ENCODE measurements around the gene ARHGAP32.
A peak's percentile ranks its signal among the peaks of the same experiment; 100 is the strongest.

Gene ARHGAP32

DNA sequence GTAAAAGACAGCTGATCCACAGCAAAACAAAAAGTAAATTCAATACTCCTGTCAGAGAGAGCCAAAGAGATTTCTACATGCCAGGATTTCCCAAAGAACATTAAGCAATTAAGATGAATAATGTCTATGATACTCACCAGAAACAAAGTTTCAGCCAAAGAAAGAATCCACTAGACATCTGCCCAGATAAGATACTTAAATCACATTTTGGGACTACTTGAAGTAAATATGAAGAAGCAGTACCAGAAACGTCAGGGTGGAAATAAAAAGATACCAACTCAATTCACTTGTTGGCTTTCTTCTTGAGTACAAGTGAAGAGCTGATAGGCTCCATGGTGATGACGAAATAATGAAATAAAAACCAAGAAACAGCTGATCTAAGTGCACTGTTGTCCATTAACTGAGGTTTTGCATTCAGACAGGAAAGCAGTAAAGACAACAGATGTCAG, 31.6 kb upstream of the ARHGAP32 start:
- DNase-seq (ENCODE audit: insufficient read length, low spot score) (no peak), FAIRE-seq (no peak)
- TF ChIP-seq POU2F2 (IDR thresholded peaks at IDR 0.05; ENCODE audit: low read depth, low read length) (no peak), POLR2AphosphoS5 (IDR thresholded peaks at IDR 0.05; ENCODE audit: low read depth, low read length) (no peak), POLR2A (IDR thresholded peaks at IDR 0.05; ENCODE audit: low read depth, low read length) (no peak), SPI1 (IDR thresholded peaks at IDR 0.05; ENCODE audit: low read depth, low read length) (no peak), PAX5 (IDR thresholded peaks at IDR 0.05; ENCODE audit: insufficient read depth, low read length, severe bottlenecking) (no peak), TAF1 (IDR thresholded peaks at IDR 0.05; ENCODE audit: low read depth, low read length) (no peak)

DNA sequence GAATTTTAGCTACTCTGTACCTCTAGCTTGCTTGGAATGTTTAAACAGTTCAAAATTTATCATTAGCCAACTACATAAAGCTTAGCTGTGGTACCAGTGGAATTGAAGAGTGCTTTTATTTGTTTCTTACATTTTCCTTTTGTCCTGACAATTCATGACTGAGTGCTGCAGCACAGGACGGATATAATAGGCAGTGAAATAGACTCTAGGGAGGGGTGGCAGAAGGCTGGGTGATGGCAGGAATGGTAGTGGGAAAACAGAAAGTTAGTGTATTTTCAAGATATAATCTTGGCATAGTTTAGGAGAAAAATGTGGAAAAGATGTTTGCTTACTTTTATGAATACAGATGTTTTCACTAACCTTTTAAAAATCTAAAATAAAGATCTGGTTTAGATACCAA, 31.1 kb upstream of the ARHGAP32 start:
- no peak for FAIRE-seq

DNA sequence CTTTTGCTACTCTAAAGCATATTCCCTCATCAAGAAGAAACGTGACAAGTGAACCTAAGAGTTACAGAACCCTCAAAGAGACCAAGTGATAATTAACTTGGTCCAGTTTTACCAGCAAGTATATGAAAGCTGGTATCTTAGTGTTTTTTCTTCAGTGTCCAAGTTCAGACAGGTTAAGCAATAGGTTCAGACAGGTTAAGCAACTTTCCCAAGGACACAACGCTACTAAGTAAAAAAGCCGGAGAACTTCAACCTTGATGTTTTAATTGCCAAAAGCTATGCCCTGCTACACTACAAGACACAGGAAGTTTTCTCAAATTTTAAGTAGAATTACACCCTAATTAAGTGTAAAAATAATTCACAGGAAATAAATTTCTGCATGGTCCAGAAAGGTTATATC, 30.0 kb upstream of the ARHGAP32 start:
- TF ChIP-seq POLR2A (IDR thresholded peaks at IDR 0.05; ENCODE audit: low read depth, low read length) (no peak), SPI1 (IDR thresholded peaks at IDR 0.05; ENCODE audit: low read depth, low read length) (no peak), TAF1 (IDR thresholded peaks at IDR 0.05; ENCODE audit: low read depth, low read length) (no peak), POLR2AphosphoS5 (IDR thresholded peaks at IDR 0.05; ENCODE audit: low read depth, low read length) (no peak), POU2F2 (IDR thresholded peaks at IDR 0.05; ENCODE audit: low read depth, low read length) (no peak), PAX5 (IDR thresholded peaks at IDR 0.05; ENCODE audit: insufficient read depth, low read length, severe bottlenecking) (no peak)
- FAIRE-seq (no peak), DNase-seq (ENCODE audit: insufficient read length, low spot score) (no peak)

More for the DNA sequence above, 31.1 kb upstream of the ARHGAP32 start:
- DNase-seq (ENCODE audit: insufficient read length, low spot score), result no peak
- no peak for TF ChIP-seq SPI1 (IDR thresholded peaks at IDR 0.05; ENCODE audit: low read depth, low read length)
- TF ChIP-seq POU2F2 (IDR thresholded peaks at IDR 0.05; ENCODE audit: low read depth, low read length), result no peak
- TF ChIP-seq PAX5 (IDR thresholded peaks at IDR 0.05; ENCODE audit: insufficient read depth, low read length, severe bottlenecking), result no peak
- TF ChIP-seq TAF1 (IDR thresholded peaks at IDR 0.05; ENCODE audit: low read depth, low read length), result no peak
- no peak for TF ChIP-seq POLR2A (IDR thresholded peaks at IDR 0.05; ENCODE audit: low read depth, low read length)
- TF ChIP-seq POLR2AphosphoS5 (IDR thresholded peaks at IDR 0.05; ENCODE audit: low read depth, low read length), result no peak

DNA sequence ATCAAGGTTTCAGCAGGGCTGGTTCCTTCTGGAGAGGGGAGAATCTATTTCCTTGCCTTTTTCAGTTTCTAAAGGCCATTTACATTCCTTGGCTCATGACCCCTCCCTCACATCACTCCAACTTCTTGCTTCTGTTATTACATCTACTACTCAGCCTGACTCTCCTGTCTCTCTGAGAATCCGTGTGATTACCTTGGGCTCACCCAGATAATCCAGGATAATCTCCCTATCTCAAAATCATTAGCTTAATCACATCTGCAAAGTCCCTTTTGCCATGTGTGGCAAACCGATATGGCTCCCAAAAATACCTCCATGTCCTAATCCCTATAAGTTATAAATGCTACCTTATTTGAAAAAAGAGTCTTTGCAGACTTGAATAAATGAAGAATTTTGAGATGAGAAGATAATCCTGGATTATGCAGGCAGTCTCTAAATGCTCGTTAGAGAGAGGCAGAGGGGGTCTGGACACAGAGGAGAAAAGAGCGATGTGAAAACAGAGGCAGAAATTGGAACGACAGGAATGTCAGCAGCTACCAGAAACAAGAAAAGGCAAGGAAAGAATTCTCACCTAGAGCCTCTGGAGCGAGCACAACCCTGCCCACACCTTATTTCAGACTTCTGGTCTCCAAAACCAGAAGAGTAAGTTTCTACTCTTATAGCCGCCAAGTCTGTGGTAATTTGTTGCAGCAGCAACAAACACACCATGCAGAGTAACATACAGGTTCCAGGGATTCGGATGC, 23.6 kb upstream of the ARHGAP32 start:
- DNase-seq (ENCODE audit: insufficient read length, low spot score), result no peak
- FAIRE-seq, result no peak
- TF ChIP-seq PAX5 (IDR thresholded peaks at IDR 0.05; ENCODE audit: insufficient read depth, low read length, severe bottlenecking) (no peak), POLR2A (IDR thresholded peaks at IDR 0.05; ENCODE audit: low read depth, low read length) (no peak), POU2F2 (IDR thresholded peaks at IDR 0.05; ENCODE audit: low read depth, low read length) (no peak), SPI1 (IDR thresholded peaks at IDR 0.05; ENCODE audit: low read depth, low read length) (no peak), POLR2AphosphoS5 (IDR thresholded peaks at IDR 0.05; ENCODE audit: low read depth, low read length) (no peak), TAF1 (IDR thresholded peaks at IDR 0.05; ENCODE audit: low read depth, low read length) (no peak)

DNA sequence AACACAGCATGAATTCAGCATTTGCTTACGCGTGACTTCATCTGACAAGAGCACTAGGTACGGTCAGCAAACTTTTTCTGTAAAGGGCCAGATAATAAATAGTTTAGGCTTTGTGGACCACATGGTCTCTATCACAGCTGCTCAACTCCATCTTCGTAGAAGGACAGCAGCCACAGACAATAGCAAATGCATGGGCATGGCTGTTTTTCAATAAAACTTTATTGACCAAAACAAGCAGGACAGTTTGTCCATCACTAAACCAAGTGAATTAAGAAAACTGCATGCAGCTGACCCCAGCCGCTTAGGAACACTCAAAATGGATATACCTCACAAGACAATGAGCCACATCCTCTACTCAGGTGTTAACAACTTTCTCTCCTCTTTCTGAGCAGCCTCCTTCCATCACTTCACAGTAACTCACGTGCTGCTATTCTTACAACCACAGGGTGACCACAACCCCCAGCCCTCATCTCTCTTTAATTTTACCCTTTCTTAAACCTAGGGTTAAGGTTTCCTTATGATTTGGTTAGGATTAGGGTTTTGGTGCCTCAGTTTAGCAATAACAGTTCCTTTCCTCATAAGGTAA, 22.7 kb upstream of the ARHGAP32 start:
- DNase-seq (ENCODE audit: insufficient read length, low spot score), result no peak
- TF ChIP-seq POLR2A (IDR thresholded peaks at IDR 0.05; ENCODE audit: low read depth, low read length) (no peak), TAF1 (IDR thresholded peaks at IDR 0.05; ENCODE audit: low read depth, low read length) (no peak), SPI1 (IDR thresholded peaks at IDR 0.05; ENCODE audit: low read depth, low read length) (no peak), POLR2AphosphoS5 (IDR thresholded peaks at IDR 0.05; ENCODE audit: low read depth, low read length) (no peak), POU2F2 (IDR thresholded peaks at IDR 0.05; ENCODE audit: low read depth, low read length) (no peak), PAX5 (IDR thresholded peaks at IDR 0.05; ENCODE audit: insufficient read depth, low read length, severe bottlenecking) (no peak)
- no peak for FAIRE-seq

DNA sequence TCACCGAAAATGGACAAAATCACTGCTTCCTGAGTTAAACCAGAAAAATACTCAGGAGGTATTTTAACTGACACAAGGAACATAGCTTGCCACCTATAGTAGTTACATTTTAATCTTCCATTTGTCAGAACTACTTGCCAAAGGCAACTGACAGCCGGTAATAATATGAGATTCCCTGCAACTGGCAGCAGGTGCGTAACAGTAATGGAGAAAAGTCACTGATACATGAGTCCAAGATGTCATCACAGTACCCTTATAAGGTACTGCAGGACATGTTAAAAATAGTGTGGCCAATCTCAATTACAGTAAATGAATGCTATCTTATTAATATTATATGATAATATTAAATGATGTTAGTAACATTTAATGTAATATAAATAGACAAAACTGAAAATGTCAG, 21.1 kb upstream of the ARHGAP32 start:
- no peak for FAIRE-seq
- TF ChIP-seq POU2F2 (IDR thresholded peaks at IDR 0.05; ENCODE audit: low read depth, low read length) (no peak), POLR2A (IDR thresholded peaks at IDR 0.05; ENCODE audit: low read depth, low read length) (no peak), POLR2AphosphoS5 (IDR thresholded peaks at IDR 0.05; ENCODE audit: low read depth, low read length) (no peak), PAX5 (IDR thresholded peaks at IDR 0.05; ENCODE audit: insufficient read depth, low read length, severe bottlenecking) (no peak), TAF1 (IDR thresholded peaks at IDR 0.05; ENCODE audit: low read depth, low read length) (no peak), SPI1 (IDR thresholded peaks at IDR 0.05; ENCODE audit: low read depth, low read length) (no peak)
- no peak for DNase-seq (ENCODE audit: insufficient read length, low spot score)

DNA sequence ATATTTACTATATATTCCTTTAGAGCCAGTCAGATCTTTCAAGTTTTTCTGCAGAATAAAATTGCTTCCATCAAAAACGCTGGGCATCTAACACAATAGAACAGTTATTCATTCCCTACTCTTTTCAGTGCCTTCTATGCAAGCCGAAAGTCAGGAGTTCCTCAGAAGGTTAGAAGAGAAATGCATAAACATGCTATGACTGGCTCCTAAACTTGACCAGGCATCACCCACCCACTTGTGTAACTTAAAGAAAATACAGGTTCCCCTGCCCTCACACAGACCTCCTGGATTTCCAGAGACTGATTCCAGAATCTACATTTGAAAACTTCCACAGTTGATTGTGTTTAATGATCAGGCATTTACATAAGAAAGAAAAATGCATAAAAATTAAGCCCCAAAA, 19.3 kb upstream of the ARHGAP32 start:
- no peak for TF ChIP-seq SPI1 (IDR thresholded peaks at IDR 0.05; ENCODE audit: low read depth, low read length)
- TF ChIP-seq TAF1 (IDR thresholded peaks at IDR 0.05; ENCODE audit: low read depth, low read length), result no peak
- TF ChIP-seq POU2F2 (IDR thresholded peaks at IDR 0.05; ENCODE audit: low read depth, low read length), result no peak
- TF ChIP-seq POLR2A (IDR thresholded peaks at IDR 0.05; ENCODE audit: low read depth, low read length), result no peak
- TF ChIP-seq POLR2AphosphoS5 (IDR thresholded peaks at IDR 0.05; ENCODE audit: low read depth, low read length), result no peak
- no peak for TF ChIP-seq PAX5 (IDR thresholded peaks at IDR 0.05; ENCODE audit: insufficient read depth, low read length, severe bottlenecking)
- FAIRE-seq (no peak), DNase-seq (ENCODE audit: insufficient read length, low spot score) (no peak)

DNA sequence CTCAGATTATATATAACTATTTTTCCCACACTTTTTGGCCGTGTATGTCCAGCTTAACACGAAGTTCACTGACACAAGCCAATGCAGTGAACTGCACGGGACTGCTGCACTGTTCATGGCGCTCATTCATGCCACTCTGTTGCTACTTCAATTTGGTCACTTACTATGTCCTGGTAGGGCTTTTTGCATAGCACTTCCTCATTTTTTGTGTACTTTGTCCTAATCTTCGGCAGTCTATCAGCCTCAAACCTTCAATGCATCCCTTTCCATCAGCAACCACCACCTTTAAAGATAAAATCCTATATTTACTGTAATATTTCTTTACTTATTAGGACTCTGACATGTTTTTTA, 18.7 kb upstream of the ARHGAP32 start:
- TF ChIP-seq SPI1 (IDR thresholded peaks at IDR 0.05; ENCODE audit: low read depth, low read length), result peak; percentile 47
- TF ChIP-seq POLR2A (IDR thresholded peaks at IDR 0.05; ENCODE audit: low read depth, low read length), result no peak
- no peak for TF ChIP-seq POLR2AphosphoS5 (IDR thresholded peaks at IDR 0.05; ENCODE audit: low read depth, low read length)
- FAIRE-seq, result no peak
- no peak for DNase-seq (ENCODE audit: insufficient read length, low spot score)

DNA sequence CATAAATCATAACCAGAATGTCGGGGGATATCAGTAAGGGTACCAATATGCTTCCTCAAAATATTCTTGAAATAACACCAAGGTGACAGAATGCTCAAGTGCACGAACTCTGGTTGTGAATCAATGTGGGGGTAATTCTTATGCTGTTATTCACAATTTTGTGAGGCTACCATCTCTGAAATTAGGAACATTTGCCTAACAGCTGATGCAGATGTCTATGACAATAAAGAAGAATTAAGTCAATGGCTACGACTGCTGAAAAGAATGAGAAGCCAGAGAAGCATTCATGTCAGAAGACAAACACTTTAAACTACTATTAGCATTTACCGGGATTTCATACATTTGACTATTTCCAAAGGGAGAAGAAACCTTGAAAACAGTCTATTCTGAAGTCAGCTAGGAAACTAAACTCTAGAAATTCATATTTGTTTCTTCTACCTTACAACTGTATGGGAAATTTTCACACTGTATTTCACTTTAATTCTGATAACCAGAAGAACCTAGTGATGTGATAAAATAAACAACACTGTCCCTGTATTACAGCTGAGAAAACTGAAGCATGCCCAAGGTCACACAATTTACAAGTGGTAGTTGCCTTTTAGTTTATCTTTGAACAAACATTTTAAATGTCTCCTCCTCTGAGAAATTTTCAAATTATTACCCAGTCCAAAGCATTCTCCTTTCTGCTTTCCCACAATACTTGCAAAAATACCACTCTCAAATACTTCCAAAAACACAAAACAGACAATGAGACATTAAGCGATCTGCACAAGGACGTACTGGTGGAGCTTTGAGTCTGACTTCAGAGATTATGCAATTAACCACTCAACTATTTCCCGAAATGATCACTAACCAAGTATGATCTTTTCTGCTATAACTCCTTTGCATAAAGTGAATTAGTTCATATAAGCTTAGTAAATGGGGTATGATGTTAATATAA, 18.0 kb upstream of the ARHGAP32 start:
- DNase-seq (ENCODE audit: insufficient read length, low spot score) (no peak), FAIRE-seq (no peak)
- no peak for TF ChIP-seq POLR2AphosphoS5 (IDR thresholded peaks at IDR 0.05; ENCODE audit: low read depth, low read length)
- TF ChIP-seq PAX5 (IDR thresholded peaks at IDR 0.05; ENCODE audit: insufficient read depth, low read length, severe bottlenecking), result no peak
- no peak for TF ChIP-seq SPI1 (IDR thresholded peaks at IDR 0.05; ENCODE audit: low read depth, low read length)
- no peak for TF ChIP-seq POU2F2 (IDR thresholded peaks at IDR 0.05; ENCODE audit: low read depth, low read length)
- TF ChIP-seq POLR2A (IDR thresholded peaks at IDR 0.05; ENCODE audit: low read depth, low read length), result no peak
- no peak for TF ChIP-seq TAF1 (IDR thresholded peaks at IDR 0.05; ENCODE audit: low read depth, low read length)
